Trophoblast cell (in vitro differentiated cells and primary cell): ENCODE results near the gene SAMD10.

Experiments
- DNase-seq, 2 donors: peaks; one replicate each; pipeline ENCODE4 v3.0.0-alpha.2; 2016
- H2AFZ ChIP-seq: 2 replicates; pipeline ENCODE4 v1.6.1; 2013; ENCODE audit warnings: low read length, moderate library complexity, mild to moderate bottlenecking; ENCODE audit not compliant: insufficient read depth, poor library complexity
- H2AK5ac ChIP-seq: 2 replicates; pipeline ENCODE4 v1.6.1; 2013; ENCODE audit warnings: mild to moderate bottlenecking, low read length
- H2BK120ac ChIP-seq: 2 replicates; pipeline ENCODE4 v1.6.1; 2013; ENCODE audit warnings: low read length, mild to moderate bottlenecking, moderate library complexity; ENCODE audit not compliant: insufficient read depth, poor library complexity
- H2BK12ac ChIP-seq: 2 replicates; pipeline ENCODE4 v1.6.1; 2013; ENCODE audit warnings: mild to moderate bottlenecking, low read length, moderate library complexity
- H2BK5ac ChIP-seq: 2 replicates; pipeline ENCODE4 v1.6.1; 2013; ENCODE audit warnings: low read length, low read depth, moderate library complexity, mild to moderate bottlenecking; ENCODE audit not compliant: poor library complexity
- H3K14ac ChIP-seq: 2 replicates; pipeline ENCODE4 v1.6.1; 2013; ENCODE audit warnings: mild to moderate bottlenecking, low read length
- H3K18ac ChIP-seq: 2 replicates; pipeline ENCODE4 v1.6.1; 2013; ENCODE audit warnings: mild to moderate bottlenecking, low read length
- H3K23ac ChIP-seq: 2 replicates; pipeline ENCODE4 v1.6.1; 2013; ENCODE audit warnings: low read length
- H3K27ac ChIP-seq: 2 replicates; pipeline ENCODE4 v1.5.1; 2013; ENCODE audit warnings: low read depth, mild to moderate bottlenecking, inconsistent platforms, low read length, moderate library complexity
- H3K27me3 ChIP-seq: 2 replicates; pipeline ENCODE4 v1.6.1; 2013; ENCODE audit warnings: inconsistent platforms, mild to moderate bottlenecking, low read length, moderate library complexity; ENCODE audit not compliant: insufficient read depth
- H3K36me3 ChIP-seq, 2 experiments: 1 replicate in 1 of 2; 2 replicates in 1 of 2; pipeline ENCODE4 v1.6.1; 2013; ENCODE audit warnings: low read length in 2 of 2, mild to moderate bottlenecking in 2 of 2, moderate library complexity in 1 of 2; ENCODE audit not compliant: insufficient read depth in 2 of 2, control insufficient read depth in 1 of 2
- H3K4ac ChIP-seq: 2 replicates; pipeline ENCODE4 v1.6.1; 2013; ENCODE audit warnings: low read depth, mild to moderate bottlenecking, low read length, moderate library complexity
- H3K4me1 ChIP-seq, 2 experiments: 1 replicate in 1 of 2; 2 replicates in 1 of 2; pipeline ENCODE4 v1.6.1; 2013; ENCODE audit warnings: low read length in 2 of 2, mild to moderate bottlenecking in 2 of 2, moderate library complexity in 1 of 2; ENCODE audit not compliant: insufficient read depth in 2 of 2, control insufficient read depth in 1 of 2
- H3K4me2 ChIP-seq: 2 replicates; pipeline ENCODE4 v1.6.1; 2013; ENCODE audit warnings: inconsistent platforms, mild to moderate bottlenecking, low read length, moderate library complexity
- H3K4me3 ChIP-seq: 2 replicates; pipeline ENCODE4 v1.5.1; 2013; ENCODE audit warnings: mild to moderate bottlenecking, low read depth, low read length, inconsistent platforms
- H3K79me1 ChIP-seq: one replicate; pipeline ENCODE4 v1.6.1; 2013; ENCODE audit warnings: low read length
- H3K79me2 ChIP-seq: 2 replicates; pipeline ENCODE4 v1.6.1; 2013; ENCODE audit warnings: low read length, mild to moderate bottlenecking; ENCODE audit not compliant: control insufficient read depth, insufficient read depth, poor library complexity
- H3K9ac ChIP-seq: 2 replicates; pipeline ENCODE4 v1.6.1; 2013; ENCODE audit warnings: mild to moderate bottlenecking, low read length
- H3K9me3 ChIP-seq: 2 replicates; pipeline ENCODE4 v1.6.1; 2013; ENCODE audit warnings: low read depth, mild to moderate bottlenecking, control low read depth, inconsistent platforms, low read length; ENCODE audit not compliant: insufficient read depth
- H4K12ac ChIP-seq: 2 replicates; pipeline ENCODE4 v1.6.1; 2013; ENCODE audit warnings: low read depth, mild to moderate bottlenecking, low read length, moderate library complexity
- H4K8ac ChIP-seq: 2 replicates; pipeline ENCODE4 v1.6.1; 2013; ENCODE audit warnings: low read depth, mild to moderate bottlenecking, low read length, moderate library complexity
- H4K91ac ChIP-seq: one replicate; pipeline ENCODE4 v1.6.1; 2013; ENCODE audit warnings: low read depth, mild to moderate bottlenecking, low read length, moderate library complexity
- WGBS: extraction: QIAGEN DNeasy Blood & Tissue Kit; methylation state at CpG from one replicate; pipeline ENCODE4 v1.1.7; 2013; ENCODE audit warnings: missing lambda C conversion rate; ENCODE audit not compliant: insufficient read length, insufficient coverage; ENCODE audit errors: extremely low coverage; 5-methylcytosine and 5-hydroxymethylcytosine counted together

Gene SAMD10

GRCh38 chr20:63964412-63964811 lies 15.0 kb downstream of the SAMD10 start:
- no peak for DNase-seq
- Histone ChIP-seq H3K27me3 (no peaks in the 10 kb centered on the region), H3K14ac (no peak overlapping the region), H3K9me3 (peaks cover 53% of the 10 kb centered on the region), H3K4me1 (peaks cover 4 to 6% of the 10 kb centered on the region in 2 experiments), H4K8ac (no peak overlapping the region), H4K12ac (no peak overlapping the region), H3K79me2 (peaks cover 3% of the 10 kb centered on the region), H3K23ac (no peak overlapping the region), H2AK5ac (no peak overlapping the region), H3K79me1 (peaks cover 4% of the 10 kb centered on the region), H2BK120ac (no peak overlapping the region), H3K36me3 (peaks cover 66 to 70% of the 10 kb centered on the region in 2 experiments), H4K91ac (no peak overlapping the region), H3K4ac (no peak overlapping the region), H3K4me2 (no peak overlapping the region), H3K27ac (no peak overlapping the region), H3K18ac (no peak overlapping the region), H3K9ac (no peak overlapping the region), H2AFZ (no peak overlapping the region), H3K4me3 (no peak overlapping the region), H2BK5ac (no peak overlapping the region), H2BK12ac (no peak overlapping the region)
- no CpG with 5 or more reads among the region's 16 CpGs for WGBS

GRCh38 chr20:63963784-63964301 lies 15.6 kb downstream of the SAMD10 start:
- Histone ChIP-seq H3K4me3 (no peak overlapping the region), H2BK12ac (no peak overlapping the region), H3K36me3 (peaks cover 70 to 75% of the 10 kb centered on the region in 2 experiments), H3K27ac (no peak overlapping the region), H4K91ac (no peak overlapping the region), H2BK5ac (no peak overlapping the region), H3K9me3 (peaks cover 53% of the 10 kb centered on the region), H3K79me1 (no peaks in the 10 kb centered on the region), H4K8ac (no peak overlapping the region), H2AFZ (no peak overlapping the region), H3K4me1 (peaks cover under 1 to 3% of the 10 kb centered on the region in 2 experiments), H3K4ac (no peak overlapping the region), H3K4me2 (no peak overlapping the region), H3K14ac (no peak overlapping the region), H3K23ac (no peak overlapping the region), H3K18ac (no peak overlapping the region), H4K12ac (no peak overlapping the region), H2BK120ac (no peak overlapping the region), H3K79me2 (no peaks in the 10 kb centered on the region), H3K9ac (no peak overlapping the region), H3K27me3 (no peaks in the 10 kb centered on the region), H2AK5ac (no peak overlapping the region)
- DNase-seq = no peak
- no CpG with 5 or more reads among the region's 16 CpGs for WGBS

- no CpG with 5 or more reads among the region's 27 CpGs for WGBS
- no peak overlapping the region for H2BK5ac ChIP-seq
Measured at GRCh38 chr20:63963348-63963741, 16.1 kb downstream of the SAMD10 start.

GRCh38 chr20:63962426-63963347 lies 16.8 kb downstream of the SAMD10 start:
- no peak overlapping the region for H3K9ac ChIP-seq
- no peak overlapping the region for H2AFZ ChIP-seq
- no peaks in the 10 kb centered on the region for H3K79me2 ChIP-seq
- H3K79me1 ChIP-seq = no peaks in the 10 kb centered on the region
- H3K4ac ChIP-seq = no peak overlapping the region
- no peak overlapping the region for H3K27ac ChIP-seq
- H3K4me2 ChIP-seq = no peak overlapping the region
- H2BK5ac ChIP-seq = no peak overlapping the region
- no peak overlapping the region for H3K14ac ChIP-seq
- no CpG with 5 or more reads among the region's 61 CpGs for WGBS
- H4K91ac ChIP-seq = no peak overlapping the region
- no peaks in the 10 kb centered on the region for H3K27me3 ChIP-seq
- no peak overlapping the region for H2AK5ac ChIP-seq
- no peak overlapping the region for H3K23ac ChIP-seq
- peaks cover 2 to 4% of the 10 kb centered on the region in 2 experiments for H3K4me1 ChIP-seq
- H3K36me3 ChIP-seq = peaks cover 64 to 69% of the 10 kb centered on the region in 2 experiments
- H2BK120ac ChIP-seq = no peak overlapping the region
- no peak overlapping the region for H2BK12ac ChIP-seq
- H3K18ac ChIP-seq = no peak overlapping the region
- H3K9me3 ChIP-seq = peaks cover 43% of the 10 kb centered on the region
- no peak overlapping the region for H4K12ac ChIP-seq
- no peak overlapping the region for H4K8ac ChIP-seq
- no peak for DNase-seq
- H3K4me3 ChIP-seq = no peak overlapping the region

More at GRCh38 chr20:63963348-63963741, 16.1 kb downstream of the SAMD10 start:
- Histone ChIP-seq H3K4me3 (no peak overlapping the region), H4K12ac (no peak overlapping the region), H3K79me1 (no peaks in the 10 kb centered on the region), H3K18ac (no peak overlapping the region), H3K79me2 (no peaks in the 10 kb centered on the region), H3K4me1 (no peaks in the 10 kb centered on the region), H3K9me3 (peaks cover 50% of the 10 kb centered on the region), H2BK12ac (no peak overlapping the region), H2AFZ (no peak overlapping the region), H2BK120ac (no peak overlapping the region), H3K9ac (no peak overlapping the region), H2AK5ac (no peak overlapping the region), H4K91ac (no peak overlapping the region), H3K27me3 (no peaks in the 10 kb centered on the region), H3K4ac (no peak overlapping the region), H3K23ac (no peak overlapping the region), H3K14ac (no peak overlapping the region), H4K8ac (no peak overlapping the region), H3K27ac (no peak overlapping the region), H3K4me2 (no peak overlapping the region), H3K36me3 (peaks cover 70 to 75% of the 10 kb centered on the region in 2 experiments)
- no peak for DNase-seq
